Hepatocyte (in vitro differentiated cells): ENCODE measurements around the gene SGSM2. TPM values are rescaled to one million over a fixed set of nuclear protein-coding genes. Genes with fewer than 3 reads are reported as not detected.

ENCODE experiments used
- DNase-seq: peaks from one replicate; pipeline ENCODE4 v3.0.0-alpha.2; 2016; ENCODE audit warnings: low spot score
- H2AFZ ChIP-seq: fragments of 200-600 bp; sonication (generic); 2 replicates; pipeline ENCODE4 v1.6.0; 2016; ENCODE audit warnings: antibody characterized with exemption, mild to moderate bottlenecking
- H3K27ac ChIP-seq: fragments of 200-600 bp; sonication (generic); 2 replicates; pipeline ENCODE4 v1.5.1; 2016; ENCODE audit warnings: mild to moderate bottlenecking
- H3K27me3 ChIP-seq: fragments of 200-600 bp; sonication (generic); 2 replicates; pipeline ENCODE4 v1.6.1; 2016
- H3K36me3 ChIP-seq: fragments of 200-600 bp; sonication (generic); replicated peaks from 2 replicates; pipeline ENCODE4 v1.5.1; 2016; ENCODE audit warnings: low read depth; ENCODE audit not compliant: insufficient read depth
- H3K4me1 ChIP-seq: fragments of 200-600 bp; sonication (generic); 2 replicates; pipeline ENCODE4 v1.5.1; 2016; ENCODE audit warnings: mild to moderate bottlenecking, moderate library complexity; ENCODE audit not compliant: insufficient read depth
- H3K4me2 ChIP-seq: fragments of 200-600 bp; sonication (generic); 2 replicates; pipeline ENCODE4 v1.6.0; 2016
- H3K4me3 ChIP-seq: fragments of 200-600 bp; sonication (generic); 2 replicates; pipeline ENCODE4 v1.5.1; 2016; ENCODE audit warnings: mild to moderate bottlenecking
- H3K79me2 ChIP-seq: fragments of 200-600 bp; sonication (generic); 2 replicates; pipeline ENCODE4 v1.6.0; 2017; ENCODE audit warnings: mild to moderate bottlenecking
- H3K9me2 ChIP-seq: fragments of 200-600 bp; sonication (generic); replicated peaks from 2 replicates; pipeline ENCODE4 v1.6.0; 2017; ENCODE audit warnings: mild to moderate bottlenecking; ENCODE audit not compliant: insufficient read depth
- H3K9me3 ChIP-seq: fragments of 200-600 bp; sonication (generic); 2 replicates; pipeline ENCODE4 v1.5.1; 2016; ENCODE audit warnings: low read depth, mild to moderate bottlenecking
- H4K20me1 ChIP-seq: fragments of 200-600 bp; sonication (generic); 2 replicates; pipeline ENCODE4 v1.6.0; 2016; ENCODE audit warnings: mild to moderate bottlenecking; ENCODE audit not compliant: insufficient read depth, poor library complexity, severe bottlenecking
- CTCF ChIP-seq: fragments of 200-600 bp; sonication (generic); IDR thresholded peaks from 2 replicates; pipeline ENCODE4 v1.5.1; 2016; ENCODE audit warnings: antibody characterized with exemption, mild to moderate bottlenecking; ENCODE audit not compliant: poor library complexity
- EZH2 ChIP-seq: fragments of 200-600 bp; sonication (generic); IDR thresholded peaks from 2 replicates; pipeline ENCODE4 v1.6.1; 2016; ENCODE audit warnings: antibody characterized with exemption, mild to moderate bottlenecking, borderline replicate concordance
- EZH2phosphoT487 ChIP-seq: fragments of 200-600 bp; sonication (generic); IDR thresholded peaks from one replicate; pipeline ENCODE4 v1.6.1; 2018; ENCODE audit warnings: antibody characterized with exemption, mild to moderate bottlenecking, low read depth, moderate library complexity; ENCODE audit not compliant: unreplicated experiment, severe bottlenecking
- WGBS: methylation state at CpG from one replicate; pipeline ENCODE4 v1.1.6; 2016; ENCODE audit warnings: low lambda C conversion rate; ENCODE audit errors: missing lambda C conversion rate; 5-methylcytosine and 5-hydroxymethylcytosine counted together
- polyA plus RNA-seq: library from polyadenylated mRNA; unstranded; fragments of >200 nt; fragmentation: Nextera tagmentation; extraction: Ambion mirVana; gene quantifications from 2 replicates; pipeline ENCODE4 v1.2.1, GENCODE V29; 2016
- total RNA-seq: library from RNA; depleted of rRNA; stranded (reverse); fragments of >200 nt; gene quantifications from 2 replicates; pipeline ENCODE4 v1.2.3, GENCODE V29; 2014

SGSM2 gene
- total and polyA plus RNA-seq, 2 experiments from 2014 or later = 22.2 to 34.9 TPM

GRCh38 chr17:2319051-2319450 is 18.2 kb upstream of the SGSM2 start:
- no peaks in the 10 kb centered on the region for H3K9me2 ChIP-seq
- DNase-seq = no peak
- no peaks in the 10 kb centered on the region for H4K20me1 ChIP-seq
- H3K4me3 ChIP-seq = no peak overlapping the region
- H3K36me3 ChIP-seq = no peaks in the 10 kb centered on the region
- H2AFZ ChIP-seq = no peak overlapping the region
- H3K27me3 ChIP-seq = no peaks in the 10 kb centered on the region
- no peak overlapping the region for H3K27ac ChIP-seq
- H3K9me3 ChIP-seq = no peaks in the 10 kb centered on the region
- TF ChIP-seq CTCF (no peak), EZH2 (no peak), EZH2phosphoT487 (no peak)
- no peaks in the 10 kb centered on the region for H3K4me1 ChIP-seq
- H3K4me2 ChIP-seq = no peak overlapping the region
- no peaks in the 10 kb centered on the region for H3K79me2 ChIP-seq

GRCh38 chr17:2321399-2321798 is 15.9 kb upstream of the SGSM2 start:
- Histone ChIP-seq H3K27ac (no peak overlapping the region), H3K9me3 (no peaks in the 10 kb centered on the region), H3K4me3 (no peak overlapping the region), H3K4me2 (no peak overlapping the region), H3K27me3 (no peaks in the 10 kb centered on the region), H3K79me2 (no peaks in the 10 kb centered on the region), H3K4me1 (no peaks in the 10 kb centered on the region), H2AFZ (no peak overlapping the region), H4K20me1 (no peaks in the 10 kb centered on the region), H3K9me2 (no peaks in the 10 kb centered on the region), H3K36me3 (no peaks in the 10 kb centered on the region)
- no peak for TF ChIP-seq EZH2
- TF ChIP-seq EZH2phosphoT487 = no peak
- no peak for TF ChIP-seq CTCF
- 86% methylated on average over 1 of the region's 1 CpG for WGBS
- no peak for DNase-seq

- no peak overlapping the region for H3K4me2 ChIP-seq
- no peaks in the 10 kb centered on the region for H3K79me2 ChIP-seq
- no peak overlapping the region for H3K4me3 ChIP-seq
- TF ChIP-seq EZH2phosphoT487 = no peak
- no peak for TF ChIP-seq CTCF
- TF ChIP-seq EZH2 = no peak
- H3K27me3 ChIP-seq = no peaks in the 10 kb centered on the region
- H3K27ac ChIP-seq = no peak overlapping the region
- no peaks in the 10 kb centered on the region for H3K9me2 ChIP-seq
- H2AFZ ChIP-seq = no peak overlapping the region
- no peaks in the 10 kb centered on the region for H3K9me3 ChIP-seq
- H3K4me1 ChIP-seq = no peaks in the 10 kb centered on the region
- no peaks in the 10 kb centered on the region for H4K20me1 ChIP-seq
- 95% methylated on average over 2 of the region's 2 CpGs for WGBS
- no peaks in the 10 kb centered on the region for H3K36me3 ChIP-seq
- DNase-seq = no peak
These were observed 13.5 kb upstream of the SGSM2 start for GRCh38 chr17:2323629-2324314.
